H1 (cell line): Measurements from ENCODE around the gene PRR5. TPM values are rescaled to one million over a fixed set of nuclear protein-coding genes. Genes with fewer than 3 reads are reported as not detected.

Experiments
- CHD1 ChIP-seq: IDR thresholded peaks from 2 replicates; pipeline ENCODE4 v1.6.1; 2012; ENCODE audit warnings: low read depth, low read length, improper control_type of control experiment
- CREB1 ChIP-seq: IDR thresholded peaks from 2 replicates; pipeline ENCODE4 v1.6.1; 2012; ENCODE audit warnings: inconsistent platforms
- EGR1 ChIP-seq: IDR thresholded peaks from 2 replicates; pipeline ENCODE4 v1.6.1; 2011; ENCODE audit warnings: low read depth, low read length, borderline replicate concordance
- KDM5A ChIP-seq: fragments of 200-600 bp; IDR thresholded peaks from 2 replicates; pipeline ENCODE4 v1.7.1; 2012; ENCODE audit warnings: mild to moderate bottlenecking, low read length, inconsistent platforms, mixed read lengths
- SP4 ChIP-seq: IDR thresholded peaks from 2 replicates; pipeline ENCODE4 v1.6.1; 2012; ENCODE audit warnings: low read length, inconsistent platforms
- ZNF274 ChIP-seq: IDR thresholded peaks from 2 replicates; pipeline ENCODE4 v1.7.0; 2012; ENCODE audit warnings: low read length, borderline replicate concordance; ENCODE audit errors: extremely low read depth
- polyA plus RNA-seq, 7 experiments: library from polyadenylated mRNA; depleted of rRNA in 3 of 7; stranded (reverse) in 5 of 7; unstranded in 2 of 7; fragments of >200 nt in 5 of 7; fragments of 200-250 nt in 2 of 7; gene quantifications; 1 replicate in 5 of 7; 2 replicates in 1 of 7; 4 replicates in 1 of 7; pipeline versions ENCODE4 v1.2.1 to v1.2.3, GENCODE V29; 2011 to 2013; ENCODE audit warnings: missing spikeins in 2 of 7, mixed read lengths in 2 of 7
- total RNA-seq: library from RNA; stranded (reverse); fragmentation: NEBNext Ultra II Directional; extraction: Animal tissue kit (Norgen Biotek cat#: 25700); gene quantifications from 2 replicates; pipeline ENCODE4 v1.2.1, GENCODE V29; 2021
- TF ChIP-seq, protein P1 (sequence below): fragments of 300-600 bp; sonication (generic); IDR thresholded peaks from 2 replicates; pipeline ENCODE4 v1.7.1; 2012; ENCODE audit warnings: low read length, moderate library complexity, mild to moderate bottlenecking, inconsistent platforms; ENCODE audit not compliant: insufficient replicate concordance

The PRR5 gene
- total and polyA plus RNA-seq, 2 of the 8 experiments (the other 6 are each of a cell fraction or from before 2014, with no cell fraction given) = 16.5 to 25.7 TPM

DNA sequence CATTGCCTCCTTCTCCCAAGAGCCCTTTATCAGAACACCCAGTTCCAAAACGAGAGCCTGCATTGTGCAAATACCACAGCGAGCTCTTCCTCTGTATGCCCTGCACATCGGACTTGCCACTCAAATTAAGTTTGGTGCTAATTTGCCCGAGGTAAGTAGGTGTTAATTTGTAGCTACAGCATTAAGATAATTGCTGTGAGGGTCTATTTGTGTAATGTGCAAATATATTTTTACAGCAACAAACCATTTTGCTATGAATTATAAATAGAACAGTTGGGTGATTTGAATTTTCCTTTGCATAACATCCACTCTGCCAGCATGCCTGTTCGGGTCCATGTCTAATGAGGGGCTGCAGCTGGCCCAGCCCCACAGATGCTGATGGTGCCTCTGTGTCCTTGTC lies 58.5 kb downstream of the PRR5 start (continued):
- TF ChIP-seq KDM5A (no peak), CREB1 (no peak), CHD1 (no peak), ZNF274 (no peak), SP4 (no peak), EGR1 (no peak)
- TF ChIP-seq, protein P1, sequence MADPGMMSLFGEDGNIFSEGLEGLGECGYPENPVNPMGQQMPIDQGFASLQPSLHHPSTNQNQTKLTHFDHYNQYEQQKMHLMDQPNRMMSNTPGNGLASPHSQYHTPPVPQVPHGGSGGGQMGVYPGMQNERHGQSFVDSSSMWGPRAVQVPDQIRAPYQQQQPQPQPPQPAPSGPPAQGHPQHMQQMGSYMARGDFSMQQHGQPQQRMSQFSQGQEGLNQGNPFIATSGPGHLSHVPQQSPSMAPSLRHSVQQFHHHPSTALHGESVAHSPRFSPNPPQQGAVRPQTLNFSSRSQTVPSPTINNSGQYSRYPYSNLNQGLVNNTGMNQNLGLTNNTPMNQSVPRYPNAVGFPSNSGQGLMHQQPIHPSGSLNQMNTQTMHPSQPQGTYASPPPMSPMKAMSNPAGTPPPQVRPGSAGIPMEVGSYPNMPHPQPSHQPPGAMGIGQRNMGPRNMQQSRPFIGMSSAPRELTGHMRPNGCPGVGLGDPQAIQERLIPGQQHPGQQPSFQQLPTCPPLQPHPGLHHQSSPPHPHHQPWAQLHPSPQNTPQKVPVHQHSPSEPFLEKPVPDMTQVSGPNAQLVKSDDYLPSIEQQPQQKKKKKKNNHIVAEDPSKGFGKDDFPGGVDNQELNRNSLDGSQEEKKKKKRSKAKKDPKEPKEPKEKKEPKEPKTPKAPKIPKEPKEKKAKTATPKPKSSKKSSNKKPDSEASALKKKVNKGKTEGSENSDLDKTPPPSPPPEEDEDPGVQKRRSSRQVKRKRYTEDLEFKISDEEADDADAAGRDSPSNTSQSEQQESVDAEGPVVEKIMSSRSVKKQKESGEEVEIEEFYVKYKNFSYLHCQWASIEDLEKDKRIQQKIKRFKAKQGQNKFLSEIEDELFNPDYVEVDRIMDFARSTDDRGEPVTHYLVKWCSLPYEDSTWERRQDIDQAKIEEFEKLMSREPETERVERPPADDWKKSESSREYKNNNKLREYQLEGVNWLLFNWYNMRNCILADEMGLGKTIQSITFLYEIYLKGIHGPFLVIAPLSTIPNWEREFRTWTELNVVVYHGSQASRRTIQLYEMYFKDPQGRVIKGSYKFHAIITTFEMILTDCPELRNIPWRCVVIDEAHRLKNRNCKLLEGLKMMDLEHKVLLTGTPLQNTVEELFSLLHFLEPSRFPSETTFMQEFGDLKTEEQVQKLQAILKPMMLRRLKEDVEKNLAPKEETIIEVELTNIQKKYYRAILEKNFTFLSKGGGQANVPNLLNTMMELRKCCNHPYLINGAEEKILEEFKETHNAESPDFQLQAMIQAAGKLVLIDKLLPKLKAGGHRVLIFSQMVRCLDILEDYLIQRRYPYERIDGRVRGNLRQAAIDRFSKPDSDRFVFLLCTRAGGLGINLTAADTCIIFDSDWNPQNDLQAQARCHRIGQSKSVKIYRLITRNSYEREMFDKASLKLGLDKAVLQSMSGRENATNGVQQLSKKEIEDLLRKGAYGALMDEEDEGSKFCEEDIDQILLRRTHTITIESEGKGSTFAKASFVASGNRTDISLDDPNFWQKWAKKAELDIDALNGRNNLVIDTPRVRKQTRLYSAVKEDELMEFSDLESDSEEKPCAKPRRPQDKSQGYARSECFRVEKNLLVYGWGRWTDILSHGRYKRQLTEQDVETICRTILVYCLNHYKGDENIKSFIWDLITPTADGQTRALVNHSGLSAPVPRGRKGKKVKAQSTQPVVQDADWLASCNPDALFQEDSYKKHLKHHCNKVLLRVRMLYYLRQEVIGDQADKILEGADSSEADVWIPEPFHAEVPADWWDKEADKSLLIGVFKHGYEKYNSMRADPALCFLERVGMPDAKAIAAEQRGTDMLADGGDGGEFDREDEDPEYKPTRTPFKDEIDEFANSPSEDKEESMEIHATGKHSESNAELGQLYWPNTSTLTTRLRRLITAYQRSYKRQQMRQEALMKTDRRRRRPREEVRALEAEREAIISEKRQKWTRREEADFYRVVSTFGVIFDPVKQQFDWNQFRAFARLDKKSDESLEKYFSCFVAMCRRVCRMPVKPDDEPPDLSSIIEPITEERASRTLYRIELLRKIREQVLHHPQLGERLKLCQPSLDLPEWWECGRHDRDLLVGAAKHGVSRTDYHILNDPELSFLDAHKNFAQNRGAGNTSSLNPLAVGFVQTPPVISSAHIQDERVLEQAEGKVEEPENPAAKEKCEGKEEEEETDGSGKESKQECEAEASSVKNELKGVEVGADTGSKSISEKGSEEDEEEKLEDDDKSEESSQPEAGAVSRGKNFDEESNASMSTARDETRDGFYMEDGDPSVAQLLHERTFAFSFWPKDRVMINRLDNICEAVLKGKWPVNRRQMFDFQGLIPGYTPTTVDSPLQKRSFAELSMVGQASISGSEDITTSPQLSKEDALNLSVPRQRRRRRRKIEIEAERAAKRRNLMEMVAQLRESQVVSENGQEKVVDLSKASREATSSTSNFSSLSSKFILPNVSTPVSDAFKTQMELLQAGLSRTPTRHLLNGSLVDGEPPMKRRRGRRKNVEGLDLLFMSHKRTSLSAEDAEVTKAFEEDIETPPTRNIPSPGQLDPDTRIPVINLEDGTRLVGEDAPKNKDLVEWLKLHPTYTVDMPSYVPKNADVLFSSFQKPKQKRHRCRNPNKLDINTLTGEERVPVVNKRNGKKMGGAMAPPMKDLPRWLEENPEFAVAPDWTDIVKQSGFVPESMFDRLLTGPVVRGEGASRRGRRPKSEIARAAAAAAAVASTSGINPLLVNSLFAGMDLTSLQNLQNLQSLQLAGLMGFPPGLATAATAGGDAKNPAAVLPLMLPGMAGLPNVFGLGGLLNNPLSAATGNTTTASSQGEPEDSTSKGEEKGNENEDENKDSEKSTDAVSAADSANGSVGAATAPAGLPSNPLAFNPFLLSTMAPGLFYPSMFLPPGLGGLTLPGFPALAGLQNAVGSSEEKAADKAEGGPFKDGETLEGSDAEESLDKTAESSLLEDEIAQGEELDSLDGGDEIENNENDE = no peak
